H1 (cell line): ENCODE data around the gene ST8SIA4. TPM values are rescaled to one million over a fixed set of nuclear protein-coding genes. Genes with fewer than 3 reads are reported as not detected.

Source experiments
- CHD7 ChIP-seq: fragments of 300-600 bp; sonication (generic); IDR thresholded peaks from 2 replicates; pipeline ENCODE4 v1.7.1; 2012; ENCODE audit warnings: low read length, moderate library complexity, mild to moderate bottlenecking, inconsistent platforms; ENCODE audit not compliant: insufficient replicate concordance
- polyA plus RNA-seq, 7 experiments: library from polyadenylated mRNA; depleted of rRNA in 3 of 7; stranded (reverse) in 5 of 7; unstranded in 2 of 7; fragments of >200 nt in 5 of 7; fragments of 200-250 nt in 2 of 7; gene quantifications; 1 replicate in 5 of 7; 2 replicates in 1 of 7; 4 replicates in 1 of 7; pipeline versions ENCODE4 v1.2.1 to v1.2.3, GENCODE V29; 2011 to 2013; ENCODE audit warnings: missing spikeins in 2 of 7, mixed read lengths in 2 of 7
- total RNA-seq: library from RNA; stranded (reverse); fragmentation: NEBNext Ultra II Directional; extraction: Animal tissue kit (Norgen Biotek cat#: 25700); gene quantifications from 2 replicates; pipeline ENCODE4 v1.2.1, GENCODE V29; 2021

The ST8SIA4 gene
- total and polyA plus RNA-seq, 2 of the 8 experiments (the other 6 are each of a cell fraction or from before 2014, with no cell fraction given) = 0.08 to 0.50 TPM

GRCh38 chr5:100902440-100903038 lies 543 bp downstream of the ST8SIA4 start (continued):
- no peak for TF ChIP-seq CHD7
